Adipocyte (in vitro differentiated cells): ENCODE data around the gene C11orf21.

Source experiments
- DNase-seq: peaks from one replicate; pipeline ENCODE4 v3.0.0-alpha.2; 2015; ENCODE audit warnings: low read depth
- H3K27me3 ChIP-seq: replicated peaks from 2 replicates; pipeline ENCODE4 v1.7.0; 2013; ENCODE audit warnings: mild to moderate bottlenecking, low read length, moderate library complexity; ENCODE audit not compliant: control insufficient read depth, insufficient read depth
- H3K36me3 ChIP-seq: 2 replicates; pipeline ENCODE4 v1.7.0; 2013; ENCODE audit warnings: low read length, mild to moderate bottlenecking, moderate library complexity; ENCODE audit not compliant: control insufficient read depth, insufficient read depth, severe bottlenecking
- H3K4me1 ChIP-seq: 2 replicates; pipeline ENCODE4 v1.7.0; 2013; ENCODE audit warnings: mild to moderate bottlenecking, low read length, moderate library complexity; ENCODE audit not compliant: control insufficient read depth, insufficient read depth
- H3K4me3 ChIP-seq: 2 replicates; pipeline ENCODE4 v1.7.0; 2013; ENCODE audit warnings: mild to moderate bottlenecking, low read length, moderate library complexity
- H3K9ac ChIP-seq: 2 replicates; pipeline ENCODE4 v1.7.0; 2013; ENCODE audit warnings: mild to moderate bottlenecking, low read length, moderate library complexity
- H3K9me3 ChIP-seq: 2 replicates; pipeline ENCODE4 v1.7.0; 2013; ENCODE audit warnings: mild to moderate bottlenecking, low read length, moderate library complexity; ENCODE audit not compliant: control insufficient read depth

The C11orf21 gene

DNA sequence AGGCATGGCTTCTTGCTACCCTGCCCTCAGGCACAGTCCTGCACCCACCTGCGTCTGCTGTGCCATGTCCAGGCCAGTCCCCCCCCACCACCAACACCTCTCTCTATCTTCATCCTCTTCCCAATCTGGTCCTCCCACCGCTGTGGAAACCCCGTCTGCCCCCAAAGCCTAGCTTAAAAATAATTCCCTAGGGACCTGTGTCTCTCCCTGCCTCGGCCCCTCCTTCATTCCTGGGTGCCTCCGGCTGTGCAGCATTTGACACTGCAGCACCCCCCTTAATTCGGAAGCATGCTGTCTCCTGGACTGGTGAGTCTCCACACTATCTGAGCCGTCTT, 28.8 kb downstream of the C11orf21 start:
- Histone ChIP-seq H3K27me3 (peaks cover 57% of the 10 kb centered on the region), H3K4me1 (peaks cover 4% of the 10 kb centered on the region), H3K36me3 (no peaks in the 10 kb centered on the region), H3K9me3 (peaks cover 5% of the 10 kb centered on the region), H3K9ac (no peak overlapping the region), H3K4me3 (no peak overlapping the region)
- no peak for DNase-seq

DNA sequence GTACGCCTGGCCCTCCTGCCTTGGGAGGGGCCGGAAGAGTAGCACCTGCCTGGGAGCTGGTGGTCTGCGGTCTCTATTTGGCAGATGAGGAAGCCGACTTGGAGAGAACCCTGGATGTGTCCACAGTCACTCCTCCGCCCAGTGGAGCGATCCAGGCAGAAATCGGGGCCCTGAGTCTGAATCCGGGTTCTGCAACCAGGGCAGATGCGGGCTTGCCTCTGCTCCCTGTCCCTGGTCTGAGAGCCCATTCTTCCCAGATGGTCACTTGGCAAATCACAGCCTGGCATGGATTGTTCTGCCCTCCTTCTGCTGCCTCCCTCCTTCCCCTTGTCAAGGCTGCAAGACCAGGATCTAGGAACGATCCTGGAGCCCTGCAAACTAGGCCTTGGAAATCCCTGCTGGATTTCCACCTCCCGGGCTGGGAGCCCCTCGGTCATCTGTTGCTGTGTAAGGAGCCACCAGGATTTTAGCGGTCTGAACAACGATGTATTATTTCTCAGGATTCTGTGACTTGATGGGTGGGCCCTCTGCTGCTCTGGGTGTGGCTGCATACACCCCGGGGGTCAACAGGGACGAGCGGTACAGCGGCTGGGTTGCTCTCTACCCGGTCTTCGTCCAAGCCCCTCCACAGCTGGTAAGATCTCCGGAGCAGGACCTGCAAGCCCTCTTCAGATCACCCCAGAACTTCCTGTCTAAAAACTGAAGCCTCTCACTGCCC, 29.3 kb downstream of the C11orf21 start:
- peaks cover 55% of the 10 kb centered on the region for H3K27me3 ChIP-seq
- H3K4me1 ChIP-seq = peaks cover 3% of the 10 kb centered on the region
- DNase-seq = no peak
- H3K36me3 ChIP-seq = no peaks in the 10 kb centered on the region
- peaks cover 5% of the 10 kb centered on the region for H3K9me3 ChIP-seq
- H3K9ac ChIP-seq = no peak overlapping the region
- H3K4me3 ChIP-seq = no peak overlapping the region

DNA sequence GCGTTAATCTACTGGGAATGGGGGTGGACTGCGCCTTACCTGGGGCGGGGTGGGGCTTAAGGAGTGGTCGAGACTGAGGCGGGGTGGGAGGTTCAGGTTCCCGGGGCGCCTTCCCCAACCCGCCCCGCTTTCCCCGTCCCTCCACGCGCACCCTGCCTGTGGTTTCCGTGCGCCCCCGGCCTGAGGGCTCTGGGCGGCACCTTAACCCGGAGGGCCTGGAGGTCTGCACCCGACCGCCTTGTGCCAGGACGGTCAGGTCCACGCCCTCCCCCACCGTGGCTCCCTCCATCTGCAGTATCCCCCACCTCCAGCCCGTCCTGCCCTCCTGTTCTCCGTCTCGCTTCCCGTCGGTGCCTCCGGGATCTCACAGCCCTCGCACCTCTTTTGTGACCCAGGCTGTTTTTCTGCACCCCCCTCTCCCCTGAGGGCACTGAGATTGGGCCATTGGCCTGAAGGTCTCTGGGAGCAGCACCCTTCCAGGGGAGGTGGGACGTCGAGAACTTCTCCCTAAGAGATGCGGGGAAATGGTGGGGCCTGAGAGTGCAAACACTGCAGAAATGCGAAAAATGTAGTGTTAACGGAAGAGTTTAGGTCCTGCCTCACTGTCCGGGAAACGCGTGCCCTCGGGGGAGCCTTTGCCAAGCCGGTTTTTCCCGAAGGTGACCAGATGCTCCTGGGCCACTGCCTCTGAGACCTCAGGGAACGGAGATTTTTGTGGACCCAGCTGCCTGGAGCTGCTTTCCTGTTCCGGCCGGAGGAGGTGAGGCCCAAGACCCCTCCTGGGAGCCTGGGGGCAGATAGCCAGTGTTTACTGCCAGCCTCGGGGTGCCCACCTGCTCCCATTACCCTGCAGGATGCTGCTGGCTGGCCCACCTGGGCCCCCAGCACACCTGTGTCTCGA, 30.1 kb downstream of the C11orf21 start:
- Histone ChIP-seq H3K4me3 (no peak overlapping the region), H3K4me1 (no peaks in the 10 kb centered on the region), H3K27me3 (peaks cover 47% of the 10 kb centered on the region), H3K36me3 (no peaks in the 10 kb centered on the region), H3K9ac (no peak overlapping the region), H3K9me3 (peaks cover 5% of the 10 kb centered on the region)
- no peak for DNase-seq

DNA sequence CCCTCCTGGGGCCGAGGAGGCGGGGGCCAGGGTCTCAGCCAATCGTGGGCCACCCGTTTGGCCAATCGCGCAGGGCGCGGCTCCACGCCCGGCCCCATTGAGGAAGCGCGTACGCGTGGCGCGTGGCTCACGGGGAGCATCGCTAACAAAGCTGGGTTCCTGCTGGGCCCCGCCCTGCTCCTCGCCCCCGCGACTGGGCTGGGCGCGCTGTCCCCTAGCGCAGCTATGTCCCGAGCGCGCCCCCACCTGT, 30.7 kb downstream of the C11orf21 start:
- no peak for DNase-seq

DNA sequence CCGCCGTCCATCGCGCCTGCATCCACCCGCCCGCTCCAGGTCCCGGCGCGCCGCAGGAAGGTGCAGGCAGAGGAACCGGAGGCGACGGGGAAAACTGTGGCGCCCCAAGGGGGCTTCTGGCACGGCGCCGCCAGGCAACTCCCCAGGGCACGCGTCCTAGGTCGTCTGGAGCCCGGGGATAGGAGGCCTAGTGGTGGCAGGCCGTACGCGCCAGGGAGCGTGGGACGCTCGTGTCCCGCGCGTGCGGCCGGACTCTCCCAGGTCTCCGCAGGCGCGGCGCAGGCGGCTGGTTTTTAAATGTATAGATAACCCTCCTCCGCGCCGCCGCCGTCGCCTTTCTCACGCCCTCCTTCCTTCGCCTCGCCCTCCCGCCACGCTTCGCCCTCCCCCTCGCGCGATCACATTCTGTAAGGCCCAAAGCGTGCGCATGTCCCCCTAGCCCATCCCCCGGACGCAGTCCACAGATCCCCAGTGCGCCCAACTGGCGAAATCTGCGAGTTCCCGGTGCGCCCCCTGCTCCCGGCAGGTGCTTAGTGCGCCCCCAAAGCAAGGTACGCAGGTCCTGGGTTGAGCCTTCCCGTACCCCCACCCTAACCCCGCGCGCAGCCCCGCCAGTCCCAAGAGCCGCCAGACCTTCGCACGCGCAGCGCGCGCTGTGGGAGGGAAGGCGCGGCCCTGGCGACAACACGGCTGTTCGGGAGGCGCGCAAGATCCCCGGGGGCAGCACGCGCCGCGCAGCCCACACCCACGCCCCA, 31.2 kb downstream of the C11orf21 start, which contains the start of gene ASCL2:
ASCL2 (minus strand) TSS at position 267 of the 755 bp plus-strand sequence; CDS start at position 11, 256 bp downstream.
- H3K36me3 ChIP-seq = no peaks in the 10 kb centered on the region
- no peak within 1 kb of the TSS for H3K9ac ChIP-seq
- peaks cover 38% of the 10 kb centered on the region for H3K27me3 ChIP-seq
- no peaks in the 10 kb centered on the region for H3K4me1 ChIP-seq
- no peak for DNase-seq
- H3K4me3 ChIP-seq = peak within 1 kb of the TSS; percentile 56
- H3K9me3 ChIP-seq = peaks cover 5% of the 10 kb centered on the region

More for the DNA sequence above, 30.7 kb downstream of the C11orf21 start:
- Histone ChIP-seq H3K9ac (no peak overlapping the region), H3K4me3 (no peak overlapping the region), H3K36me3 (no peaks in the 10 kb centered on the region), H3K9me3 (peaks cover 5% of the 10 kb centered on the region), H3K4me1 (no peaks in the 10 kb centered on the region), H3K27me3 (peaks cover 43% of the 10 kb centered on the region)

DNA sequence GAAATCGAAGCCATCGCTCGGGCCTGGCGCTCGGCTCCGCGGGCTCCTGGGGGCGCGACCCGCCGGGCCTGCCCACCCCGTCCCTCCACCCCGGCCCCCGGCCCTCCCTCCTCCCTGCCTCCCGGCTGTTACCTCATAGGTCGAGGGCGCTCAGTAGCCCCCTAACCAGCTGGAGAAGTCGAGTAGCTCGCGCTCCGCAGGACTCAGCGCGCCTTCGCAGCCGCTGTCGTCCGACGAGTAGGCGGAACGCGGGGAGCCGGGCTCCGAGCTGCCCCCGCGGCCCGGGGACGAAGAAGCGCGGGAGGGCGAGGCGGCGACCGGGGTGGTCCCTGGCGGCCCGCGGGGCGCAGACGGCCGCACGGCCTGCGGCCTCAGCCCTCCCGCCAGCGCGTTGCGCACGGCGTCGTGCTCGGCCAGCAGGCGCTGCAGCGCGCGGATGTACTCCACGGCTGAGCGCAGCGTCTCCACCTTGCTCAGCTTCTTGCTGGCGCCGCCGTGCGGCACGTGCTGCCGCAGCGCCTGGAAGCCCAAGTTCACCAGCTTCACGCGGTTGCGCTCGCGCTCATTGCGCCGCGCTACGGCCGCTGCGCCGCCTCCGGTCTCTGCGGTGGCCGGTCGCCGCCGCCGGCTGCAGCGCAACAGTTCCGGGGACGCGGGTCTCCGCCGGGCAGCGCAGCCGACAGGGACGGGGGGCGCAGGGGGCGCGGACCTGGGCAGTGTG, 32.0 kb downstream of the C11orf21 start:
- Histone ChIP-seq H3K4me3 (no peak overlapping the region), H3K36me3 (no peaks in the 10 kb centered on the region), H3K9ac (no peak overlapping the region), H3K4me1 (no peaks in the 10 kb centered on the region), H3K9me3 (peaks cover 5% of the 10 kb centered on the region), H3K27me3 (peaks cover 32% of the 10 kb centered on the region)
- DNase-seq = peak; percentile 35

DNA sequence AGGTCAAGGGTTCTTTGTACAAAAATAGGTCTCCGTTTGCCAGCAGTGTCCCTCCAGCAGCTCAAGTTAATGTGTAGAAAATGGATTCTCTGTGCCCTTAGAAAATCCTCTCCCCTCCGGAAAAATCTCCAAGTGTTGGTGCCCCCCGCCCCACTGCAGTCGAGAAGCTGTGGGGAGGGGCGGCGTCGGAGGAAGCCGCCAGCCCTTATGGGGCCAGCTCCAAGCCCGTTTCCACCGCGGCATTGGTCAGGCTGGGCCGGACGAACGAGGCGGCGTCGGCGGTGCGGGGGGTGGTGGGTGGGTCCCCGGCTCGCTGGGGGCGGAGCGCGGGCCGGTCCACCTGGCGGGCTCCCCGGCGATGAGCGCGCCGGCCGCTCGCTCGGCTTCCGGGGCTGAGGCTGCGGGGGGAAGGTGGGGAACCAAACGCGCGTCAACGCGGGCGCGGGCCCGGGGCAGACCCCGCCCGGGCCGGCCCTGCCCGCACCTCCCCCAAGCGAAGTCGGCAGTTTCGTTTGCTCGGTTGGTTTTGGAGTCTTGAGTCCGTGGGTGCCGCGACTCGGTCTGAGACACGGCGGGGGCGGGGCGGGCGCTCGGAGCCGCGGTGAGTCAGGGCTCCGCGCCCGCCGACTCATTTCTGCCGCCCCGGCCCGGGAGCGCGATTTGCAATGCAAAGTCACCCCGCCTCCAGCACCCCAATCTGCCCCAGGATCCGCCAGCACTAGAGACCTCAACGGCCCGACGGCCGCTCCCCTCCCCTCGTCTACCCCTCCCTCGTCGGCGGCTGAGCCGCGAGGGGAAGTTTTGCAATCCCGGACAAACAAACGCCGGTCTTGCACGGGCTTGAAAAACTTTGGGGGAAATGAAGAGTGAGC, 32.8 kb downstream of the C11orf21 start:
- no peaks in the 10 kb centered on the region for H3K4me1 ChIP-seq
- no peaks in the 10 kb centered on the region for H3K36me3 ChIP-seq
- H3K4me3 ChIP-seq = peak overlapping the region; percentile 56
- DNase-seq = peak; percentile 47
- H3K27me3 ChIP-seq = peaks cover 25% of the 10 kb centered on the region
- no peak overlapping the region for H3K9ac ChIP-seq
- H3K9me3 ChIP-seq = no peaks in the 10 kb centered on the region

DNA sequence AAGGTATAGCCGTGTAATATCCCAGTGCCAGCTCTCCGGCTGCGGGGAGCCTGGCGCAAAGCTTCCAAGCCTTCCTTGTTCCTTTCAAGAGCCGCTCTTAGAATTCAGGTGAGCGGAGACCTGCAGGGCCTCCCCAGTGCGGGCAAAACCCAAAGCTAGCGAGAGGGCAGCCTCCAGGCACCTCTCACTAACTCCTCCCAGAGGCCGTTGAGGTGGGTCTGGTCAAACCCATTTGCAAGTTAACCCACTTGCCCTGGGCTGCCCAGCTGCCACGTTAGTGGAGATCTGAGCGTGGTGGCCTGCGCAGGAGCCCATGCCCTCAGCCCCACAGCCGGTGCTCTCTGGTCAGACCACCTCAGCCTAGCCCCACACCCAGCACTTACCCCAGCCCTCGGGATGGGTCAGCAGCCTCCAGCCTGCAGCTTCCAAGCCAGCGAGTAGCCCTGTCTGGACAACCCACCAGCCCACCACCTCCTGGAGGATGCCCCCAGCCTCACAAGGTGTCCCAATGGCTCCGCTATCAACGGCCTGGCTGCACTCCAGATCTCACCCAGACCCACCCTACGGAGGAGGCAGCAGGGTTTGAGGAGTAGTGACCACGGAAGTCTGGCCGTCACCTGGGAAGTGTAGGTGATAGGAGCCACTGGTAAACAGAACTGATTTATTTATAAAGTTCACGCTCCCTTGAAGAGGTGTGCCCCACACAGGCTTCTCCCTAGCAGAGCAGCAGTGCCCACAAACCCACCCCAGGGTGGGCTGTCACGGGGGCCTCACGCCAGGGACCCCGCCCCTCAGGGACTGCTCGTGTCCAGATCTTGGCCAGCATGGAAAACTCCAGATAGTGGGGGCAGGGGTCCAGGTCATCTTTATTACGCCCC, 33.6 kb downstream of the C11orf21 start:
- no peaks in the 10 kb centered on the region for H3K9me3 ChIP-seq
- no peak overlapping the region for H3K9ac ChIP-seq
- H3K36me3 ChIP-seq = no peaks in the 10 kb centered on the region
- no peaks in the 10 kb centered on the region for H3K4me1 ChIP-seq
- DNase-seq = no peak
- H3K27me3 ChIP-seq = peaks cover 25% of the 10 kb centered on the region
- H3K4me3 ChIP-seq = no peak overlapping the region

DNA sequence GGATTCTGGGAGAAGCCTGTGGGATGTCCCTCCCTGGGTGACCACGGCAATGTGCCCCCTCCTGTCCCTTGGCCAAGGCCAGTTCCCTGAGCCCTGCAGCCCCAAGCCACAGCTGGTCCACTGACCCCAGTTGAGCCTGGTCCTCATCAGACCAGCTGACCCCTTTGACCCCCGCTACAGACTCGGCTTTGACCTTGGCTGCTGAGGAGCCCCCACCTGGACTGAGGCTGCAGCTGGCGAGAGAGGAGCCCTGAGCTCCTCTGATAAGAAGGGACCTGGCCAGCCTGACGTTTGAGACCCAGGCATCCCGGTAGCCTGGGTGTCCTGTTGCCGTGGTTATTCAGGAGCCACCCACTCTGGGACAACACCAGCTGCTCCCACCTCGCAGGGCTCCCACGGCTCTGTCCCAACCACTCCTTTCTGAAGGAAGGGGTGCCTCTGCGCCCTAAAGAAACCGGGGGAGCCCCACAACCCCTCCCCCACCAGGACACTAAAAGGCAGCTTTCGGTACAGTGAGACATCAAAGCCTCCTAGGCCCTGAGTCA, 34.3 kb downstream of the C11orf21 start:
- H3K27me3 ChIP-seq = peaks cover 20% of the 10 kb centered on the region

More for the DNA sequence above, 34.3 kb downstream of the C11orf21 start:
- H3K36me3 ChIP-seq = no peaks in the 10 kb centered on the region
- no peak overlapping the region for H3K9ac ChIP-seq
- no peaks in the 10 kb centered on the region for H3K4me1 ChIP-seq
- H3K4me3 ChIP-seq = no peak overlapping the region
- no peak for DNase-seq
- H3K9me3 ChIP-seq = no peaks in the 10 kb centered on the region
